CD4-positive, alpha-beta T cell (primary cell): ENCODE measurements around the gene IGFBP1. TPM values are rescaled to one million over a fixed set of nuclear protein-coding genes. Genes with fewer than 3 reads are reported as not detected.

Experiments used
- ATAC-seq: fragments of 200-7000 bp; cut with Tn5 transposase; one replicate; pipeline ENCODE4 v1.10.0; 2022; ENCODE audit warnings: mild to moderate bottlenecking; ENCODE audit not compliant: poor library complexity
- CTCF ChIA-PET: fragments of 350-600 bp; sonication (Branson Sonifier 250); formaldehyde crosslinking; loops from one replicate; lab custom pipeline; 2021; ENCODE audit warnings: antibody characterized with exemption, inconsistent platforms; lab: Charles Lee
- POLR2A ChIA-PET: fragments of 350-600 bp; sonication (Branson Sonifier 250); formaldehyde crosslinking; loops from one replicate; lab custom pipeline; 2021; ENCODE audit warnings: antibody characterized with exemption, inconsistent platforms; lab: Charles Lee
- DNase-seq, 14 experiments: peaks; one replicate each; pipeline ENCODE4 v3.0.0-alpha.2; 2013 to 2020; ENCODE audit warnings: mixed read lengths in 2 of 14
- H3K27ac ChIP-seq, 2 donors: one replicate each; pipeline versions ENCODE4 v1.5.1 to v1.7.0; 2013; ENCODE audit warnings: low read length in 2 of 2, low read depth in 1 of 2, mild to moderate bottlenecking in 1 of 2
- H3K27me3 ChIP-seq, 2 experiments: 1 replicate in 1 of 2; 2 replicates in 1 of 2; pipeline versions ENCODE4 v1.6.1 to v1.7.0; 2013; ENCODE audit warnings: low read length in 2 of 2, control low read depth in 1 of 2, mild to moderate bottlenecking in 1 of 2, moderate library complexity in 1 of 2; ENCODE audit not compliant: insufficient read depth in 2 of 2, control insufficient read depth in 1 of 2
- H3K36me3 ChIP-seq: one replicate; pipeline ENCODE4 v1.6.1; 2013; ENCODE audit warnings: low read length, control low read depth; ENCODE audit not compliant: insufficient read depth
- H3K4me1 ChIP-seq: one replicate; pipeline ENCODE4 v1.6.1; 2013; ENCODE audit warnings: low read length, control low read depth; ENCODE audit not compliant: insufficient read depth
- H3K4me3 ChIP-seq: one replicate; pipeline ENCODE4 v1.5.1; 2013; ENCODE audit warnings: mild to moderate bottlenecking, low read length, moderate library complexity
- H3K9me3 ChIP-seq, 2 experiments: 1 replicate in 1 of 2; 2 replicates in 1 of 2; pipeline versions ENCODE4 v1.6.1 to v1.7.0; 2013; ENCODE audit warnings: low read length in 2 of 2, mild to moderate bottlenecking in 2 of 2, control low read depth in 1 of 2, moderate library complexity in 1 of 2; ENCODE audit not compliant: control insufficient read depth in 1 of 2, insufficient read depth in 1 of 2
- H3K27ac Mint-ChIP-seq: one replicate; pipeline ENCODE4 v1.8.0; 2020; ENCODE audit warnings: mixed read lengths
- H3K27me3 Mint-ChIP-seq: one replicate; pipeline ENCODE4 v1.8.0; 2021; ENCODE audit warnings: mixed read lengths
- H3K36me3 Mint-ChIP-seq: one replicate; pipeline ENCODE4 v1.8.0; 2021; ENCODE audit warnings: low read depth, mixed read lengths
- H3K4me1 Mint-ChIP-seq: one replicate; pipeline ENCODE4 v1.8.0; 2021; ENCODE audit warnings: low read depth, mixed read lengths
- H3K4me3 Mint-ChIP-seq: one replicate; pipeline ENCODE4 v1.8.0; 2020; ENCODE audit warnings: mild to moderate bottlenecking, mixed read lengths
- H3K9me3 Mint-ChIP-seq: one replicate; pipeline ENCODE4 v1.8.0; 2020; ENCODE audit warnings: mixed read lengths
- intact Hi-C, 2 experiments: fragments of 100-400 bp; cut with DNase I in 1 of 2; cut with micrococcal nuclease in 1 of 2; formaldehyde crosslinking; loops; one replicate each; pipeline versions ENCODE4 v1.15.1 to v1.9.0; 2023 to 2025; cut with DNase I, micrococcal nuclease
- total RNA-seq, 174 experiments: library from RNA in 2 of 174; stranded (reverse) in 2 of 174; gene quantifications; one replicate each; pipeline ENCODE4 v1.2.3 and lab custom pipeline; 2021 to 2026
- TF ChIP-seq, protein P1 (sequence below): fragments of 200-600 bp; IDR thresholded peaks from one replicate; pipeline ENCODE4 v1.8.0; 2022; ENCODE audit warnings: antibody characterized with exemption, mild to moderate bottlenecking

IGFBP1 gene
- total RNA-seq, 2 experiments from 2014 or later = not detected

DNA sequence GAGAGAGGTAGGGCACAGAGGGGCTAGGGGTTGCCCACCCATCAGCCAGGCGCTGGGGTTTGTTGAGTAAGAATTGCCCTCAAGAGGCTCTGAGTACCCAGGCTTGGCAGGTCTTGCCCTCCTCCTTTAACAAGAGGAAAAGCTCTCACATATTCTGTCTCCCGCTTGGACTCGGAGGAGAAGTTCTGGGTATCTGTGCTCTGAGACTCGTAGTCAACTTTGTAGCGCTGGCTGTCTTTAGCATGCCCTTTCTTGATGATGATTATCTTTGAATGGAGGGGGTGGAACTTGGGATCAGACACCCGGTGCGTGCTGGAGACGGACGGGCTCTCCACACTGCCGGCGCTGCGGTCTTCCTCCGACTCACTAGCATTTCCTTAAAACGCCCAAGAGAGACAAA is 28.8 kb downstream of the IGFBP1 start:
- ChIA-PET CTCF (interaction anchor here (1.3 kb wide), 1 partner anchor 11 kb away, joined by 3 read pairs; no protein-coding TSS in a partner anchor), POLR2A (no interaction called here)
- no peak for ATAC-seq
- H3K27ac Mint-ChIP-seq = no peak overlapping the region
- H3K4me1 Mint-ChIP-seq = peaks cover 5% of the 10 kb centered on the region
- TF ChIP-seq, protein P1, sequence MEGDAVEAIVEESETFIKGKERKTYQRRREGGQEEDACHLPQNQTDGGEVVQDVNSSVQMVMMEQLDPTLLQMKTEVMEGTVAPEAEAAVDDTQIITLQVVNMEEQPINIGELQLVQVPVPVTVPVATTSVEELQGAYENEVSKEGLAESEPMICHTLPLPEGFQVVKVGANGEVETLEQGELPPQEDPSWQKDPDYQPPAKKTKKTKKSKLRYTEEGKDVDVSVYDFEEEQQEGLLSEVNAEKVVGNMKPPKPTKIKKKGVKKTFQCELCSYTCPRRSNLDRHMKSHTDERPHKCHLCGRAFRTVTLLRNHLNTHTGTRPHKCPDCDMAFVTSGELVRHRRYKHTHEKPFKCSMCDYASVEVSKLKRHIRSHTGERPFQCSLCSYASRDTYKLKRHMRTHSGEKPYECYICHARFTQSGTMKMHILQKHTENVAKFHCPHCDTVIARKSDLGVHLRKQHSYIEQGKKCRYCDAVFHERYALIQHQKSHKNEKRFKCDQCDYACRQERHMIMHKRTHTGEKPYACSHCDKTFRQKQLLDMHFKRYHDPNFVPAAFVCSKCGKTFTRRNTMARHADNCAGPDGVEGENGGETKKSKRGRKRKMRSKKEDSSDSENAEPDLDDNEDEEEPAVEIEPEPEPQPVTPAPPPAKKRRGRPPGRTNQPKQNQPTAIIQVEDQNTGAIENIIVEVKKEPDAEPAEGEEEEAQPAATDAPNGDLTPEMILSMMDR = no peak
- H3K4me3 Mint-ChIP-seq = no peak overlapping the region
- Histone ChIP-seq H3K9me3 (peaks cover 0 to 4% of the 10 kb centered on the region in 2 experiments), H3K36me3 (no peaks in the 10 kb centered on the region), H3K4me3 (no peak overlapping the region), H3K27ac (no peak overlapping the region), H3K27me3 (peaks cover 27 to 43% of the 10 kb centered on the region in 2 experiments), H3K4me1 (peaks cover 21% of the 10 kb centered on the region)
- DNase-seq = no peak
- no peaks in the 10 kb centered on the region for H3K36me3 Mint-ChIP-seq
- no peaks in the 10 kb centered on the region for H3K9me3 Mint-ChIP-seq
- H3K27me3 Mint-ChIP-seq = peaks cover 66% of the 10 kb centered on the region
- intact Hi-C loops = loop anchor here (1.0 to 5.0 kb wide), 5 partner anchors 190 to 1905 kb away; no protein-coding TSS in a partner anchor

- H3K36me3 Mint-ChIP-seq = no peaks in the 10 kb centered on the region
These were observed 29.4 kb downstream of the IGFBP1 start for GRCh38 chr7:45917658-45918057.

DNA sequence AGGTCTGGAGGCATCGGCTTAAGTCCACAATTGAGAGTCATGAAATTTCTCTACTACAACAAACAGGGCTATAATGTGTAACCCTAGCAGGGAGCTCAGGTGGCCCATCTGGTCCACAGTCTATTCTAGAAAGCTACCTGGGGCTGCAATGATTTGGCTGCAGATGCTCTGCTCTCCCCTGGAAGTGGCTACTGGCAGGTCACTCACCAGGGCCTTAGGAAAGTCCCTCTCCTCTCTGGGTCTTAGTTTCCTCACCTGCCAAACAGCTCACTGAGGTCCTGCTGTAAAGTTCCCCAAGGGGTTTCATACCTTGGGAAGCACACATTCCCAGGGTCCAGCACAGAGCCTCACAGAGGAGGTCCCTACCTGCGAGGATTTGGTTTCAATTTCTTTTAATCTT is 30.3 kb downstream of the IGFBP1 start:
- Histone ChIP-seq H3K27ac (no peak overlapping the region), H3K9me3 (peaks cover 0 to 4% of the 10 kb centered on the region in 2 experiments), H3K4me1 (peaks cover 33% of the 10 kb centered on the region), H3K36me3 (no peaks in the 10 kb centered on the region), H3K4me3 (no peak overlapping the region), H3K27me3 (peaks cover 35 to 58% of the 10 kb centered on the region in 2 experiments)
- ATAC-seq = no peak
- H3K27ac Mint-ChIP-seq = no peak overlapping the region
- H3K9me3 Mint-ChIP-seq = no peaks in the 10 kb centered on the region
- H3K4me1 Mint-ChIP-seq = peaks cover 19% of the 10 kb centered on the region
- no peak overlapping the region for H3K4me3 Mint-ChIP-seq
- DNase-seq = no peak
- TF ChIP-seq, protein P1 = no peak
- ChIA-PET CTCF (no interaction called here), POLR2A (no interaction called here)
- peaks cover 69% of the 10 kb centered on the region for H3K27me3 Mint-ChIP-seq
- intact Hi-C loops = loop anchor here in 1 of 2 experiments (5.0 kb wide), 2 partner anchors 189 to 1904 kb away; no protein-coding TSS in a partner anchor
- H3K36me3 Mint-ChIP-seq = no peaks in the 10 kb centered on the region

More at GRCh38 chr7:45917658-45918057, 29.4 kb downstream of the IGFBP1 start:
- Mint-ChIP-seq H3K4me3 (no peak overlapping the region), H3K9me3 (no peaks in the 10 kb centered on the region), H3K27me3 (peaks cover 67% of the 10 kb centered on the region), H3K27ac (no peak overlapping the region), H3K4me1 (peaks cover 11% of the 10 kb centered on the region)
- intact Hi-C loops = loop anchor here (1.0 to 5.0 kb wide), 5 partner anchors 190 to 1905 kb away; no protein-coding TSS in a partner anchor
- TF ChIP-seq, protein P1 = peak; percentile 89
- no peaks in the 10 kb centered on the region for H3K36me3 ChIP-seq
- ATAC-seq = peak; percentile 58
- peaks cover 27% of the 10 kb centered on the region for H3K4me1 ChIP-seq
- CTCF ChIA-PET = interaction anchor here (1.3 kb wide), 1 partner anchor 12 kb away, joined by 3 read pairs; no protein-coding TSS in a partner anchor
- H3K27ac ChIP-seq = no peak overlapping the region
- H3K27me3 ChIP-seq = peaks cover 33 to 49% of the 10 kb centered on the region in 2 experiments
- peaks cover 0 to 4% of the 10 kb centered on the region in 2 experiments for H3K9me3 ChIP-seq
- DNase-seq = peak; percentile 43 to 77 (median 64)
- H3K4me3 ChIP-seq = no peak overlapping the region
- POLR2A ChIA-PET = no interaction called here
